Measurements from ENCODE around the gene PTK7. TPM values are rescaled to one million over a fixed set of nuclear protein-coding genes. Genes with fewer than 3 reads are reported as not detected.
A peak's percentile ranks its signal among the peaks of the same experiment; 100 is the strongest.
"Not testable (repeated sequence)": the region's sequence is repeated elsewhere in the genome, so short reads cannot be mapped to it uniquely, and the experiment has no call there.

PTK7 gene
- 216 TPM for polyA plus RNA-seq (2013, experiment 1 of 2; ENCODE audit: insufficient read length)
- 315 TPM for polyA plus RNA-seq (2013, experiment 2 of 2; ENCODE audit: insufficient read length)

GRCh38 chr6:43075670-43076463, at the start of gene PTK7:
PTK7 (plus strand) TSS chr6:43076314; CDS start chr6:43076489, 175 bp downstream.
- DNase-seq, result peak; percentile 72

DNA sequence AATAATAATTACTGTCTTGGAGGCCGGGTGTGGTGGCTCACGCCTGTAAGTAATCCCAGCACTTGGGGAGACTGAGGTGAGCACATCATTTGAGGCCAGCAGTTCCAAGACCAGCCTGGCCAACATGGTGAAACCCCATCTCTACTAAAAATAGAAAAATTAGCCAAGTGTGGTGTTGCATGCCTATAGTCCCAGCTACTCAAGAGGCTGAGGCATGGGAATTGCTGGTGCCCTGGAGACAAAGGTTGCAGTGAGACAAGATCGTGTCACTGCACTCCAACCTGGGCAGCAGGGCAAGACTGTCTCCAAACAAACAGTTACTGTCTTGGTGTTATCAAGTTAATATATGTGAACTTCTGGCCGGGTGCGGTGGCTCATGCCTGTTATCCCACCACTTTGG, 49.7 kb upstream of the PTK7 start:
- no peak for DNase-seq

DNA sequence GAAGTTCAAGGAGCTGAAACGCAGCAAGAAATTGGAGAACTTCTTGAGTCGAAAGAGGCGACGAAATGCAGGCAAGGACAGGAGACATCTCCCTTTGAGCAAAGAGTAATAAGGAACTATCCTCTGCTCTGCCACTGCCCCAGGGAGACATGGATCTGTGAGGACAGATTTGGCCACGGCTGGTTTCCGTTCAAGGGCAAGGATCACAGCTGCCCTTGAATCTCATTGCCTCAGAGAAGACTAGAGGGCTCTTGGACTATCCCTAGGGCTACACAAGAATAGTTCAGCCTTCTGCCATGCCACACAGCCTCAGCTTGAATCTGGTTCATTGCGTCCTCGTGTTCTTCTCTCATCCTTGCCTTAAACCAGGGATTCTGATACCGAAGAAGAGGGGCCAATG, 47.0 kb upstream of the PTK7 start:
- DNase-seq, result no peak

DNA sequence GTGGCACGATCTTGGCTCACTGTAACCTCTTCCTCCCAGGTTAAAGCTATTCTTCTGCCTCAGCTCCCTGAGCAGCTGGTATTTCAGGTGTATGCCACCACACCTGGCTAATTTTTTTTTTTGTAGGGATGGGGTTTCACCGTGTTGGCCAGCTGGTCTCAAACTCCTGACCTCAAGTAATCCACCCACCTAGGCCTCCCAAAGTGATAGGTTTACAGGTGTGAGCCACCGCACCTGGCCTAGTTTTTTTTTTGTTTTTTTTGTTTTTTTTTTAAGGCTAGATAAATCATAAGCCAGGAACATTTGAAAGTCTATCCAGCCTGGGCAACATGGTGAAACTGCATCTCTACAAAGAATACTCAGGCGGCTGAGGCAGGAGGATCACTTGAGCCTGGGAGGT, 43.8 kb upstream of the PTK7 start:
- no peak for DNase-seq

- no peak for DNase-seq
Observed at GRCh38 chr6:43033496-43034189, 42.5 kb upstream of the PTK7 start.

DNA sequence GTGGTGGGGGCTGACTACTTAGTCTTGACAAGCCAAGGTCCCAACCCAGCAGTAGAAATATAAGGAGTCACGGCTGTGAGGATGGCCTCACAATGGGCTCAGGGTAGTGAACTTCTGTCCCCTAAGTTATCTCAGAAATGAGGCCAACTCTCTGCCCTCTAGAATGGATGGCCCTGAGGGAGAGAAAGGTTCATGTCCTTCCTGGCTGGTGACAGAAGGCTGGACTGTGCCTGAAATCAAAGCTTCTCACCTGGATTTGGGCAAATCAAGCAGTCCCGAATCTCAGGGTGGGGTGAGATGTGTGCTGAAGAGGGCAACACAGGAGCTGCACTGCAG, 42.0 kb upstream of the PTK7 start:
- DNase-seq, result no peak

GRCh38 chr6:43035495-43036194, 40.5 kb upstream of the PTK7 start:
- no peak for DNase-seq

DNA sequence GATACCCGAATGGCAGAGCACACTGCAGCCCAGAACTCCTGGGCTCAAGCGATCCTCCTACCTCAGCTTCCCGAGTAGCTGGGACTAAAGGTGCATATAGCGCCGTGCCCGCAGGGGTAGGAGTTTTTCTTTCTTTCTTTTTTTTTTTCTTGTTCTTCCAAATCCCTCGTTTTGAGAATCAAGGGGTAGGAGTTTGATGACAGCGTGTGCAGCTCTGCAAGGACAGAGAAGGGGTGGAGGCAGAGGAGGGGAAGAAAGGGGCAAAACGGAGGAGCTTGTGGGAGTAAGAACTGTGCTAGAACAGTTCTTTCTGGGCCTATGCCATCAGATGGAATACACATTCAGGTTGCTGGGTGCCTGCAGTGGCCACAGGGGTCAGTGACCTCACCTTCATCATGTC, 39.4 kb upstream of the PTK7 start:
- no peak for DNase-seq

GRCh38 chr6:43037197-43037596, 38.9 kb upstream of the PTK7 start:
- DNase-seq, result no peak

DNA sequence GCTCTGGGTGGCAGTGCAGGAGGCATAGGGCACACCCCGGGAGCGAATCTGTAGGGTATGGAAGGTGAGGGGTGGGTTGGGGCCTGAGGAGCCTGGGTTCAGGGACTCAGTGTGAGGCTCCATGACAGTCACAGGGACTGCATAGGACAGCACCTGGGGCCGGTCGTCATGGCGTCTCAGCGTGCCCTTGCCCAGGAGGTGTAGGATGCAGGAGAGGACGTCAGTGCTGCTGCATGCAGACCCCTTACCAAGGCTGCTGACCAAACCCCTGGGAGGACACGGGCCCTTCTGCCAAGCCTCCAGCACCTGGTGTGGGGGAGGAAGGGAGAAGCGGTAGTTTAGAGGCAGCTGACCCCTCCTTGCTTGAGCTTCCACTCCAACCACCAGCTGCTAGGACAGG, 38.4 kb upstream of the PTK7 start:
- no peak for DNase-seq

DNA sequence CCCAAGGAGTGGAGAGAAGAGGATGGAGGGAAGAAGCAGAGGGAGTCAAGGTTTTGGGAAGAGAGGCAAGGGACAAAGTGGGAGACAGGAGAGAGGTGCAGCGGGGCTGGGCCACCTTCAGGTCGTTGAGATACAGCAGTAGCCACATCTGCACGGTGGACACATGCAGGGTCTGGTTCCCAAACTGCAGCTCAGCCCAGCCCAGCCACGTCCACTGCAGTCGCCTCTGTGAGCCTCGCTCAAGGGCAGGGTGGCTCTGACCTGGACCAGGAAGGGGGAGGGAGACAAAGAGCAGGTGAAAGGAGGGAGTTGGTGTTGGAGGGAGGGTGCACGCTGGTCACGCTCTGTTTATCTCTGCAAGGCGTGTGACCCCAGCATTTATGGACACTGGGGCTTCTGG, 37.4 kb upstream of the PTK7 start:
- DNase-seq, result no peak

- no peak for DNase-seq
Observed at GRCh38 chr6:43040542-43041257, 35.4 kb upstream of the PTK7 start.

DNA sequence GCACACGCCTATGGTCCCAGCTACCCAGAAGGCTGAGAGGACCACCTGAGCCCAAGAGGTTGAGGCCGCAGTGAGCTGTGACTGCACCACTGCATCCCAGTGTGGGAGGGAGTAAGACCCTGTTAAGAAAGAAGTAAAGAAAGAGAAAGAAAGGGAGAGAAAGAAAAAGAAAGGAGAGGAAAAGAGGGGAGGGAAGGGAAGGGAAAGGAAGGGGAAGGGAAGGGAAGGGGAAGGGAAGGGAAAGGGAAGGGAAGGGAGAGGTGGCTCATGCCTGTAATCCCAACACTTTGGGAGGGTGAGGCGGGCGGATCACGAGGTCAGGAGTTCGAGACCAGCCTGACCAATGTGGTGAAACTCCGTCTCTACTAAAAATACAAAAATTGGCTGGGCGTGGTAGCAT, 34.6 kb upstream of the PTK7 start:
- not testable (repeated sequence) for DNase-seq

DNA sequence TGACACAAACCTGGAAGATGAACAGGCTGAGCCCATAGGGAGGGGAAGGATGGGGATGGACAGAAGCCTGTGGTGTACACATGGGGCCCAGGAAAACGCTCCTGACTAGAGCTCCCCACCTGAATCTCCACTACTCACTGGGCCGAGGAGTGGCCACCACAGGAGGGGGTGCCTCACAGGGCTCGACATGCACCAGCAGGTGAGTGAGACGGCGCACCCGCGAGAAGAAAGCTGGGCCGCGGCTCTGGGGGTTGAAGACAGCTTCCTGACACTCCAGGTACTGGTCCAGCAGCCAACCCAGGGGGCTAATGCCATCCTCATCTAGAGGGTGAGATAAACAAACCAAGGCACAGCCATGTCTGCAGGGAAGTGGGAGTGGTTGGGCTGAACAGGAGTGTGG, 32.8 kb upstream of the PTK7 start:
- no peak for DNase-seq

GRCh38 chr6:43045371-43045930, 30.7 kb upstream of the PTK7 start:
- no peak for DNase-seq

DNA sequence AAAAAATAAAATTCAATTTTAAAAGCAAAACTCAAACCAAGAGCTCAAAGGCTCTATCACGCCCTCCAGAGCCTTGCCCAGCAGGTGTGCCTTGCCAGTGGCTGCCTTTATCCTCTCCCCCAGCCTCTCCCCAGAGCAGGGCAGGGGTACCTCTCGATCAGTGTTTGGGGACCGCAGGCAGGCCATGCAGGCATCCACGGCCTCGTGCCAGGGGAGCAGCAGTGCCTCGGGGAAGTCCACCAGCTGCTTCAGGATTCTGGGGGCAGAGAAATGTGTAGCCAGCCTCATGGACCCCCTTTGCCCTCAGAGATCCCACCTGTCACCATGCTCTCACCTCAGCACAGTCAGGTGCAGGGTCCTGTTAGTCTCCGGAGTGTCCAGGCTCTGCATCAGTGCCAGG, 28.1 kb upstream of the PTK7 start:
- DNase-seq, result no peak

GRCh38 chr6:43050981-43051380, 25.1 kb upstream of the PTK7 start:
- no peak for DNase-seq

- no peak for DNase-seq
Observed at GRCh38 chr6:43052225-43052841, 23.8 kb upstream of the PTK7 start.

- peak; percentile 21 for DNase-seq
Observed at GRCh38 chr6:43052842-43053544, 23.1 kb upstream of the PTK7 start.

- peak; percentile 97 for DNase-seq
Observed at GRCh38 chr6:43053545-43054205, 22.4 kb upstream of the PTK7 start, which contains the start of gene CUL7. CUL7 (minus strand) TSS chr6:43053851; CDS start chr6:43052788, 1,063 bp downstream.
